ENCODE results near the gene CABLES1. TPM values are rescaled to one million over a fixed set of nuclear protein-coding genes. Genes with fewer than 3 reads are reported as not detected.

Gene CABLES1
- total RNA-seq, 4 donors from 2014 or later, result 4.0 to 24.0 (median 10.2) TPM

DNA sequence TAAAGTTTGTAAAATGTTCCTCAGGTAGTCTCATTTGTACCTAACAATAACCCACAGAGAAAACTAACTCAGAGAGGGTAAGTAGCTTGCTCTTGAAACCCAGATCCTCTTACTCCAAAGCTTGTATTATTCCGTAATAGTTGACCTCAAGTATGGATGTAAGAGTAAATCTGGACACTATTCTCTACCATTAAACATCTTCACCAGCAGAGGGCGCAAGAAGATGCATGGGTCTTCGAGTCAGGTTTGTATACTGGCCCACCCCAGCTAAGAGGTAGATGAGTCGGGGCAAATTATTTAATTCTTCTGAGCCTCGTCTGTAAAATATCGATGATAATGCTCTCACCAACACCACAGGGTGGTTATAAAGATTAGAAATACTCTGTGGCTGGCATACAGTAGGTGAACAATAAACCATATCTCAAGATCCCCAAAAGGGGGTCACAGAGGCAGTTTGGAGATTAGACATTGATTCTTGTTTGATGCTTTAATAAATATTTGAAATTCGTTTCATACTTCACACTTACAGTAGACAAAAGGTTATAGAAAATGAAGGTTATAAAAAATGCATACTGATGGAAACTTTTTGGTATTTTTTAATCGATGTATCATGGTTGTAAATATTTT, 3.5 kb upstream of the CABLES1 start:
- no peaks in the 10 kb centered on the region for H3K9me3 ChIP-seq
- WGBS, 2 donors (ENCODE audit: low coverage in 1 of 2), result 19 to 20% methylated on average over 7 to 8 of the region's 8 CpGs
- peaks cover 16% of the 10 kb centered on the region for H3K27me3 ChIP-seq
- H3K4me3 ChIP-seq, result no peak overlapping the region
- H3K27ac ChIP-seq, result no peak overlapping the region
- ATAC-seq, result peak; percentile 39
- TF ChIP-seq POLR2AphosphoS5 (IDR thresholded peaks at IDR 0.05) (no peak), POLR2A (IDR thresholded peaks at IDR 0.05) (no peak), EP300 (IDR thresholded peaks at IDR 0.05) (no peak)
- TF ChIP-seq, protein P1, sequence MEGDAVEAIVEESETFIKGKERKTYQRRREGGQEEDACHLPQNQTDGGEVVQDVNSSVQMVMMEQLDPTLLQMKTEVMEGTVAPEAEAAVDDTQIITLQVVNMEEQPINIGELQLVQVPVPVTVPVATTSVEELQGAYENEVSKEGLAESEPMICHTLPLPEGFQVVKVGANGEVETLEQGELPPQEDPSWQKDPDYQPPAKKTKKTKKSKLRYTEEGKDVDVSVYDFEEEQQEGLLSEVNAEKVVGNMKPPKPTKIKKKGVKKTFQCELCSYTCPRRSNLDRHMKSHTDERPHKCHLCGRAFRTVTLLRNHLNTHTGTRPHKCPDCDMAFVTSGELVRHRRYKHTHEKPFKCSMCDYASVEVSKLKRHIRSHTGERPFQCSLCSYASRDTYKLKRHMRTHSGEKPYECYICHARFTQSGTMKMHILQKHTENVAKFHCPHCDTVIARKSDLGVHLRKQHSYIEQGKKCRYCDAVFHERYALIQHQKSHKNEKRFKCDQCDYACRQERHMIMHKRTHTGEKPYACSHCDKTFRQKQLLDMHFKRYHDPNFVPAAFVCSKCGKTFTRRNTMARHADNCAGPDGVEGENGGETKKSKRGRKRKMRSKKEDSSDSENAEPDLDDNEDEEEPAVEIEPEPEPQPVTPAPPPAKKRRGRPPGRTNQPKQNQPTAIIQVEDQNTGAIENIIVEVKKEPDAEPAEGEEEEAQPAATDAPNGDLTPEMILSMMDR (IDR thresholded peaks at IDR 0.05), result peak; percentile 71 to 84 (median 80)
- no peaks in the 10 kb centered on the region for H3K36me3 ChIP-seq
- H3K4me1 ChIP-seq, result peaks cover 0 to 26% (median 0%) of the 10 kb centered on the region in 3 donors

- Histone ChIP-seq H3K27me3 (peaks cover 28% of the 10 kb centered on the region), H3K4me1 (peaks cover 0 to 46% (median 4%) of the 10 kb centered on the region in 3 donors), H3K36me3 (no peaks in the 10 kb centered on the region), H3K27ac (peak overlapping the region in 2 of 4 donors; percentile 80 to 84), H3K9me3 (no peaks in the 10 kb centered on the region), H3K4me3 (peak overlapping the region in 1 of 2 donors; percentile 73)
- TF ChIP-seq POLR2A (IDR thresholded peaks at IDR 0.05) (no peak), POLR2AphosphoS5 (IDR thresholded peaks at IDR 0.05) (no peak), EP300 (IDR thresholded peaks at IDR 0.05) (no peak)
- TF ChIP-seq, protein P1 (IDR thresholded peaks at IDR 0.05), result no peak
- no peak for ATAC-seq
- WGBS, 2 donors (ENCODE audit: low coverage in 1 of 2), result 78 to 80% methylated on average over 10 of the region's 18 CpGs
Measured at GRCh38 chr18:23133860-23134779, 1.2 kb upstream of the CABLES1 start.

DNA sequence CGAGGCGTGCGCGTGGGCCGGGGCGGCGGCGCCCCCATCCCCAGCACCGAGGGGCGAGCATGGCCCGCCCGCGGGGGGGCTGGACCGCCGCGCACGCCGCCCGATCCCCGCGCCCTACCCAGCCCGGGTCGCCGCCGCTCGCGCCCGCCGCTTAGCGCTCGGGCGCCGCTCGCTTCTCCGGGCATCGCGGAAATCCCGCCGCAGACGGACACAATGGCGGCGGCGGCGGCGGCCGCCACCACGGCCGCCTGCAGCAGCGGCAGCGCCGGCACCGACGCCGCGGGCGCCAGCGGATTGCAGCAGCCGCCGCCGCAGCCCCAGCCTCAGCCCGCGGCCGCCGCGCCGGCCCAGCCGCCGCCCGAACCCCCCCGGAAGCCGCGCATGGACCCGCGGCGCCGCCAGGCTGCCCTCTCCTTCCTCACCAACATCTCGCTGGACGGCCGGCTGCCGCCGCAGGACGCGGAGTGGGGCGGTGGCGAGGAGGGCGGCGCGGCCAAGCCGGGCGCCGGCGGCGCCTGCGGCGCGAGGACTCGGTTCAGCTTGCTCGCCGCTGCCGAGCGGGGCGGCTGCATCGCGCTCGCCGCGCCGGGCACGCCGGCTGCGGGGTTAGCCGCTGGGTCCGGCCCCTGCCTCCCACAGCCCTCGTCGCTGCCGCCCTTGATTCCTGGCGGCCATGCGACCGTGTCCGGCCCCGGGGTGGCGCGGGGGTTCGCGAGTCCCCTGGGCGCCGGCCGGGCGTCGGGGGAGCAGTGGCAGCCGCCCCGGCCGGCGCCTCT, 453 bp downstream of the CABLES1 start:
- peak; percentile 64 for ATAC-seq
- peaks cover 0 to 51% (median 4%) of the 10 kb centered on the region in 3 donors for H3K4me1 ChIP-seq

GRCh38 chr18:23136326-23137096, 1.2 kb downstream of the CABLES1 start:
- Histone ChIP-seq H3K4me3 (peak overlapping the region; percentile 34 to 73), H3K4me1 (peaks cover 0 to 58% (median 4%) of the 10 kb centered on the region in 3 donors), H3K36me3 (no peaks in the 10 kb centered on the region), H3K9me3 (no peaks in the 10 kb centered on the region), H3K27me3 (peaks cover 28% of the 10 kb centered on the region), H3K27ac (peak overlapping the region in 3 of 4 donors; percentile 72 to 84 (median 80))
- TF ChIP-seq, protein P1 (IDR thresholded peaks at IDR 0.05), result no peak
- 20% methylated on average over 4 of the region's 72 CpGs; no CpG with 5 or more reads in 1 of the 2 donors for WGBS, 2 donors (ENCODE audit: low coverage in 1 of 2)
- peak; percentile 28 for ATAC-seq

More for the DNA sequence above, 453 bp downstream of the CABLES1 start:
- H3K9me3 ChIP-seq, result no peaks in the 10 kb centered on the region
- peak overlapping the region in 3 of 4 donors; percentile 72 to 84 (median 80) for H3K27ac ChIP-seq
- TF ChIP-seq POLR2A (IDR thresholded peaks at IDR 0.05) (no peak), EP300 (IDR thresholded peaks at IDR 0.05) (no peak), POLR2AphosphoS5 (IDR thresholded peaks at IDR 0.05) (no peak)
- TF ChIP-seq, protein P1 (IDR thresholded peaks at IDR 0.05), result no peak
- H3K27me3 ChIP-seq, result peaks cover 28% of the 10 kb centered on the region
- no peaks in the 10 kb centered on the region for H3K36me3 ChIP-seq
- no CpG with 5 or more reads among the region's 134 CpGs for WGBS, 2 donors (ENCODE audit: low coverage in 1 of 2)
- H3K4me3 ChIP-seq, result peak overlapping the region; percentile 52 to 73

Data from gastroesophageal sphincter (tissue), 4 donors.